GM10266 (cell line): Measurements from ENCODE around the gene TMEM117.
"Not testable (repeated sequence)": the region's sequence is repeated elsewhere in the genome, so short reads cannot be mapped to it uniquely, and the experiment has no call there.

ENCODE experiments used
- DNase-seq: peaks from one replicate; pipeline ENCODE4 v3.0.0; 2012; ENCODE audit errors: extremely low spot score
- TF ChIP-seq, protein P1 (sequence below): IDR thresholded peaks from 2 replicates; pipeline ENCODE4 v1.5.1; 2012; ENCODE audit warnings: mild to moderate bottlenecking, low read depth; ENCODE audit not compliant: control insufficient read depth, insufficient read depth; ENCODE audit errors: missing control alignments

Gene TMEM117

DNA sequence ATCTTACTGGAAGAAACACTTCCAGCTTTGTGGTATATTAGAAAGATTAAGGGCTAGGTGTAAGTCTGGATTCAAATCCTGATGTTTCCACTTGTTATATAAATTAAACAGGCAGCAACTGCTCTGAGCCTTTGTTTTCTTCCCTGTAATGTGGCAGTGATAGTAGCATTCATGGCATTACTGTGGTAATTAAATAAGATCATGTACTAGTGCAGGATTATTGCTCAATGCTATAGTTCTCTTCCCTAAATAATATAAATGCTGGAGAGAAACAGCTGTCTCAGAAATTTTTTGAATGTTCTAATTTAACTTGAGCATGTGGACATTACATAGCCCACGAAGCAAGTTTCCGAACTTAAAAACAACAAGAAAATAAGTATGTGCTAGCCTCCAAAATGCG, 5.4 kb downstream of the TMEM117 start:
- TF ChIP-seq, protein P1, sequence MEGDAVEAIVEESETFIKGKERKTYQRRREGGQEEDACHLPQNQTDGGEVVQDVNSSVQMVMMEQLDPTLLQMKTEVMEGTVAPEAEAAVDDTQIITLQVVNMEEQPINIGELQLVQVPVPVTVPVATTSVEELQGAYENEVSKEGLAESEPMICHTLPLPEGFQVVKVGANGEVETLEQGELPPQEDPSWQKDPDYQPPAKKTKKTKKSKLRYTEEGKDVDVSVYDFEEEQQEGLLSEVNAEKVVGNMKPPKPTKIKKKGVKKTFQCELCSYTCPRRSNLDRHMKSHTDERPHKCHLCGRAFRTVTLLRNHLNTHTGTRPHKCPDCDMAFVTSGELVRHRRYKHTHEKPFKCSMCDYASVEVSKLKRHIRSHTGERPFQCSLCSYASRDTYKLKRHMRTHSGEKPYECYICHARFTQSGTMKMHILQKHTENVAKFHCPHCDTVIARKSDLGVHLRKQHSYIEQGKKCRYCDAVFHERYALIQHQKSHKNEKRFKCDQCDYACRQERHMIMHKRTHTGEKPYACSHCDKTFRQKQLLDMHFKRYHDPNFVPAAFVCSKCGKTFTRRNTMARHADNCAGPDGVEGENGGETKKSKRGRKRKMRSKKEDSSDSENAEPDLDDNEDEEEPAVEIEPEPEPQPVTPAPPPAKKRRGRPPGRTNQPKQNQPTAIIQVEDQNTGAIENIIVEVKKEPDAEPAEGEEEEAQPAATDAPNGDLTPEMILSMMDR: no peak
- DNase-seq: no peak

DNA sequence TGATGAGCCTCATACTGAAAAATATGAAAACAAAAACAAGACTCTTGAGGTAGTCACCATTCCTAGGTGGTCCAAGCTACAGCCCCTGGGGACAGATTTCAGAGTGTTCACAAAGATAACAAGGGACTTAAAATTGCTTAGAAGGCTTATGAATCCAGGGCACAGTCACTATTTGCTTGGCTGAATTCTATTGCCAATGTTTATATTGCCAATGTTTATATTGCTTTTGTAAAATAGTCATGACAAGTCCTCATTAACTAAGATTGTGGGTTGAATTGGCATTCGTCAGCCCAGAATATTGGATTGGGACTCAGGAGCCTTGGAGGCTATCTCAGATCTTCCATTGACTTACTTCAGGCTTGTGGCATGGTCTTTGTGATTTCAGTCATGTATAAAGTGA, 6.4 kb downstream of the TMEM117 start:
- DNase-seq: no peak
- TF ChIP-seq, protein P1: no peak

DNA sequence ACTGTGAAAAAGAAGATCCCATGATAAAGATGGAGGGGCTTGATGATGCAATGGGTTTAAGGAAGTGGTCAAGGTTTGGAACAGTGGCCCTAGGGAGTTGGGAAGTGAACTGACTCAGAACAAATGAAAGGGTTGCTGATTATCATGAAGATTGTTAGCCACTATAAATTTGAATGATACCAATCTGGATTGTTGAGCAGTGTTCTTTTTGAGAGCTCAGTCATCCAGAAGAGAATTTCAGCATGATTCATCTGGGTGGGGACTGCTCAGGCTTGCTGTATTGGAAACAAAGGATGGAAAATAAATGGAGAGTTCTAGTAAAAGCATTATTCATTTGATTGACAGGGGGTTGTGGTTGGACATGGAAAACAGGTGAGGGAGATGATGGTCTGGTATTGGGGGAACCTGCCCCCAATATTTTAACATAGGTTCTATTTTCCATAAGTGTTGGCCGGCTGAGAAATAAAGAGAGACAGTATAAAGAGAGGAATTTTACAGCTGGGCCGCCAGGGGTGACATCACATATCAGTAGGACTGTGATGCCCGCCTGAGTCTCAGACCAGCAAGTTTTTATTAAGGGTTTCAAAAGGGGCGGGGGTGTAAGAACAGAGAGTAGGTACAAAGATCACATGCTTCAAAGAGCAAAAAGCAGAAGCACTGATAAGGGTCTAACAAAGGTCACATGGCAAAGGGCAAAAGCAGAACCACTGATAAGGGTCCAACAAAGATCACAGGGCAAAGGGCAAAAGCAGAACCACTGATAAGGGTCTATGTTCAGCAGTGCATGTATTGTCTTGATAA, 11.7 kb downstream of the TMEM117 start:
- DNase-seq: not testable (repeated sequence)

DNA sequence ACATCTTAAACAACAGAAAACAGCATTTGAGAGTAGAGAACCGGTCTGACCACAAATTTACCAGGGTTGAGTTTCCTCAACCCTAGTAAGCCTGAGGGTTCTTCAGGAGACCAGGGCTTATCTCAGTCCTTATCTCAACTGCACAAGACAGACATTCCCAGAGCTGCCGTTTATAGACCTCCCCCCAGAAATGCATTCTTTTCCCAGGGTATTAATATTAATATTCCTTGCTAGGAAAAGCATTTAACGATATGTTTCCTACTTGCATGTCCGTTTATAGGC, 12.3 kb downstream of the TMEM117 start:
- TF ChIP-seq, protein P1: no peak
- no peak for DNase-seq

DNA sequence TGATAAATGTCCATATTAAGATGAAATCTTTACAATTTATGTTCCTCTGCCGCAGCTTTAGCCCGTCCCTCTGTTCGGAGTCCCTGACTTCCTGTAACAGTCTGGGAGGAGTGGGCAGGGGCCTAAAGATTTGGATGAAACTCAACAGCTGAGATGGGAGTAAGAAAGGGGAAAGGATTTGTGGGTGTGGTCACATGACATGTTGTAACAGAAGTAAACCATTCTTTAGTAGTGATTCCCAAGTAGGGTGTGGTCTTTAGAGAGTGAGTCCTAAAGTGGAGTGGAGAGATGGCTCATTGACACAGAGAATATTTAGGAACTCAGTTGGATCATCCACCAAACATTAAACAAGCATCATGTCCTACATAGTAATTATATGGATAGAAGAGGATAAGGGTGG, 12.9 kb downstream of the TMEM117 start:
- TF ChIP-seq, protein P1: no peak
- no peak for DNase-seq

DNA sequence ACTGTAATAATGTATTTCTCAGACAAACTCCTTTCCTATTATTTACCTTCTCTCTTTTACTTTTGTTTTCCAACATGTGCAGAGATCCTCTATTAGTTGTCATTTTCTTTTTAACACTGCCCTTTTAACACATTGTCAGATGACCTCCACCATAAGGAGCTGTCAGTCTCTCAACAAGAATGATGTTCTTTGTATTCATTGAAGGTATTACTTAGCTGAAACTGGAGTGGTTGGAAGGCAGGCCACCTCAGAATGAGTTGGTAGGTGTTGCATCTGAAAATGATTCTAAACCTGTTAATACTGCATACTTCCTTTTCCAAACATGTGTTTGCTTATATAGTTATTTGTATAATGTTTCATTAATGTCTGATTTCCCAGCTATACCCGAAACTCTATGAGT, 16.9 kb downstream of the TMEM117 start:
- DNase-seq: no peak
- TF ChIP-seq, protein P1: no peak

DNA sequence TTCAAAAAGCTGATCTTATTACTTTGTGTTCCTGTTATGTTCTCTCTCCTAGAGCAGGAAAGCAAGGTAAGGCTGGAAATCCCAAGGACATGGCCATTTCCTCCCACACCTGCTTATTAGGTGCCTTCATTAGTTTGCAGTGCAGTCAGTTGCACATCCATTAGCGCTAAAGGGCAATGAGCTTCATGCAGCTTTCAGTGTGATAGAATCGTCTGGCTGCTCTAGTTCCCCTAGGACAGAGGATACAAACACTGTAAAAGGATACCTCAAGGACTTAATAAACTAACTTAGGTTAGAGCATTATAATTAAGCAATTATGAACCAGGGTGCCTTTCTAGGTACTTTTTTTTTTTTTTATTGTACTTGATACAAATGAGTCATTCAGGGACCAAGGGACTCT, 21.1 kb downstream of the TMEM117 start:
- no peak for DNase-seq
- TF ChIP-seq, protein P1: no peak

DNA sequence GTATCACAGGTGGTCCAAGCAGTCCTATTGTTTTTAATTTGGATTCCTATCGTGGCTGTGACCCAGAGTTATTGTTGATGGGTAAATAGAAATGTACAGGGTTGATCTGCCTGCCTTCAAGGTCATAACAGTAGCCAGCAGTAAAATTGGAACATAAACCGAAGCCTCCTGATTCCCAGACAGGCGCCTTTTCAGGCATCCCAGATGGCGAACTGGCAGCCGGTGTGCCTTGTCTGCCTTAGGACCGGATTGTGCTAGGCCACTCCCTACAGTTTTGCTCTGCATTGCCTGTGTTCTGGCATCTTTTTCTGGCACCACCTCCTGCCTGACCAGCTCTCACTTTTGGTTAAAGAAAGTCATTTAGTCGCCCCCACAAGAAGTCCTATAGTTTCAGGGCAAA, 22.2 kb downstream of the TMEM117 start:
- no peak for DNase-seq
- TF ChIP-seq, protein P1: no peak
